HG03457 (cell line): ENCODE results near the gene IFT22.
"Not testable (repeated sequence)": the region's sequence is repeated elsewhere in the genome, so short reads cannot be mapped to it uniquely, and the experiment has no call there.

ENCODE experiments used
- ATAC-seq: cut with Tn5 transposase; IDR thresholded peaks from one replicate; pipeline ENCODE4 v1.9.1; 2021; ENCODE audit warnings: moderate number of reproducible peaks; ENCODE audit not compliant: unreplicated experiment

The IFT22 gene

DNA sequence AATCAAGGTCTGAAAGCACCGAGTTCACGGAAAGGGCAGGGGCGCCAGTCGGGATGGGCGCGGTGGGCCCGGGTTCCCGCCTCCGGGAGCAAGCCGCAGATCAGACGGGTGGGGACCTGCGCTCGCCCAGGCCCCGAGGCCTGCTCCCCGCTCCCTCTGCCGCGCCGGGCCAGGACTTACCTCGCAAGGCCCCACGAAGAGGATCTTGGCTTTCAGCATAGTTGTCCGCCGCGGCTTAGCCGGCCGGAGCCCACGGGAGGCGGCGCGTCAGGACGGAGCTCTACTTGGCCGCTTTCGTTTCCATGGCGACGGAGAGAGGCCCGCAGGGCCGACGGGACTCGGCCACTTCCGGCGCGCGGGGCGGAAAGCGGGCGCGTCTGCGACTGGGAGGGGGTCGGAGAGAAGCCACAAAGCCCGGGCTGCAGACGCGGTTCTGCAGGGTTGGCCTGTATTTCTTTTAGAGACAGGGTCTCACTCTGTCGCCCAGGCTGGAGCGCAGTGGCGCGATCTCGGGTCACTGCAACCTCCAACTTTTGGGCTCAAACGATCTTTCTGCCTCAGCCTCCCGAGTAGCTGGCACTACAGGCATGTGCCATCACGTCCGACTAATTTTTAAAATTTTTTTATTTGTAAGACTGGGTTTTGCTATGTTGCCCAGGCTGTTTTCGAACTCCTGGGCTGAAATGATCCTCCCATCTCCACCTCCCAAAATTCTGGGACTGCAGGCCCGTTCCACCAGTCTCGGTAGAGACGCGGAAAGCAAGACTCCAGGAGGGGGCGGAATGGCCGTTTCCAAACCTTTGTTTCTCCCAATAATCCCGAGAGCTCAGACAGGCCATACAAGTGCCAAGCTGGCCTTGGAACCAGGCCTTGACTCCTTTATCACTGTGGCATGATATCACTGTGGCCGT is at the start of gene IFT22:
Gene IFT22 (minus strand): TSS at position 322 of the 911 bp plus-strand sequence. CDS start 103 bp downstream, at position 219.
- ATAC-seq, result no peak

DNA sequence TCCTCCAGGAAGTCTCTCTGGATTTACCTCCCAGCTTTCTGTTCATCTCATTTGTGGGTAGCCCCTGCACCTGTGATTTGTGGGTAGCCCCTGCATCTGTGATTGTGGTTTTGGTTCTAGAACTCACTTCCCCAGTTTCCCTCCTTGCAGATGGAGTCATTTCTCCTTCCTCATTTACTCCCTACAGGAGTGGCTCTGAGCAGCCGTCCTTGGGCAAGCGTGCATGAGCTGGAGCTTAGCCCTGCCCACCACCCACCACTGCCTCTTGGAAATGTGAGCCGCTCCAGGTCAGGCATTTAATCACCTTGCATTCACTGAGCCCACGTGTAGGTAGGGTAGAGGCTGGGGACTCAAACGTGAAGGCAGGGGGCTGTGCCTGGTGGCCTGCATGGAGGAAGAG is 49.2 kb upstream of the IFT22 start:
- ATAC-seq, result no peak

DNA sequence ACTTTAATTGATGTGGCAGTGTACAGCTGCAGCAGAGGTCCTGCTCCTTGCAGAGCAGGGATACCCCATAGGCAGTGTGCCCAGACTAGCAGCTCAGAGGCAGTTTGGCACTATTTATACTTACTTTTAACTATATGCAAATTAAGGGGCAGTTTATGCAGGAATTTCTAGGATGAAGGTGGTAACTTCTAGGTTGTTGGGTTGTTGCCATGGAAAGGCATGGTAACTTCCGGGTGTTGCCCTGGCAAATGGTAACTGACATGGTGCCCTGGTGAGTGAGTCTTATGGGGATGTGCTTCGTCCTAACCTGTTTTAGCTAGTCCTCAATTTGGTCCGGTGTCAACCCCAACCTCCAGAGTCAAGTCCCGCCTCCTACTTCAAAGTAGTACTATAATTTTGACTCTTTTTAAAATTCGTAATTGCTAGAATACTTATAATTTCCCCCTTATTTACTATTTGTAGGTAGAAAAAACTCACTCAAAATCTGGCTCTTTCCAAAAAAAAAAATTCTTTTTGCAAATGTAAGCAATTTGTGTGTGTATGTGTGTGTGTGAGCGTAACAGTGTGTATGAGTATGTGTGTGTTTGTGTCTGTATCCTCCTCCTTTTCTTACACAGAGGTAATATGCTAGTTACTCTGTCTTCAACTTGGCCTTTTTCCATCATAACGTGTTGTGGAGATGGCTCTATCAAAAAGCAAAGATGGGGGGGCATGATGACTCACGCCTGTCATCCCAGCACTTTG is 47.0 kb upstream of the IFT22 start:
- ATAC-seq, result no peak

DNA sequence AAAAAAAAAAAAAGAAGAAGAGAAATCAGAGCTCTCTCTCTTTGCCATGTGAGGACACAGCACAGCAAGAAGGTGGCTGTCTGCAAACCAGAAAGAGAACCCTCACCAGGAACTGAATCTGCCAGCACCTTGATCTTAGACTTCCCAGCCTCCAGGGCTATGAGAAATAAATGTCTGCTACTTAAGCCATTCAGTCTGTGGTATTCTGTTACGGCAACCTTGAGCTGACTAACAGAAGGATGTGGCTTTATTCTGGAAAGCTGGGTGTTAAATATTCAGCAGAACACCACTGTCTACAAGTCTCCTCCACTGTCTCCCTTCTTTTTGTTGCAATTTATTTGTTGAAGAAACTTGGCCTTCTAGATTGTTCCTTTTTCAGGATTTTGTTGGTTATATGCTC is 46.1 kb upstream of the IFT22 start:
- ATAC-seq, result no peak

DNA sequence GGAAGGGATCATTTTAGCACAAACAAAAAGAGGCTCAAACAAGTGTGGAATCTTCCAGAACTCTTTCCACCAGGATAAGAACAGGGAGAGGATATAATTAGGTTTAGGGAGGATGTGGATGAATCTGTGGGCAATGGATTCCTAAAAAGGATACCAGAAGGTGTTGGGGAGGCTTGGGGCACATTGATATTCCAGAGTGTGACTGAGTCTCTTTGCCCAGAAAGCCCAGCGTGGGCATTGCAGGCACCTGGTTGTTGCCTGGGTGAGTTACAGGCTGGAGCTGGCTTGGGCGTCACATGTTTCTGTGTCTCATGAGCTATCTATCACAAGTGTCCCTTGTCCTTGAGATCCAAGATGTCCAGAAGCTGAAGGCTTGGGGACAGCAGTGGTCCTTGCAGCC is 44.3 kb upstream of the IFT22 start:
- ATAC-seq, result no peak

DNA sequence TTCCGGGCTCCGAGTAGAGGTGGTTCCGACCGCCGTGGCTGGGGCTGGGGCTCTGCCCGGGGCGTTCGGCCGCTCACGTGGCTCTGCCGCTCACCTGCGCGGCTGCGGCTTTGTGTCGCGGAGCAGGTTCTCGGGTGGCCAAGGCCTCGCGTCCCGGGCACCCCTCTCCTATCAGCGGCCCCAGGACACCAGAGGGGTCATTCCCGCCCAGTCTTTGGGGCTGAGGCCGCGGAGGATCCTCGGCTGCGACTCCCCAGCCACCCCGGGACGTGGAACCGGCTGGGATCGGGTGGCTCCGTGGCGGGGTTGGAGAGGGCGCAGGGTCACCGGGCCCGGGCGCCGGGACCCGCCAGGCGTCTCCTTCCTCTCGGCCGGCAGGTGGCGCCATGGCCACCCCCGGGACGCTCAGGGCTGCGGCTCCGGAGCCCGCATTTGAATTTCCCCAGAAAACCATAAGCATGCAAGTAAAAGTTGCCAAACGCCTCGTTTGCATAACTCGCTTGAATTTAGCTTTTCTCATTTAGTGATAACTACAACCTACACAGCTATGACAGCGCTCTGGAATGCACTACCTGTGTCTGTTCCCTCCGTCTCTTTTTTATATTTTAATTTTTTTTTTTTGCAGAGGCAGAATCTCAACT is 42.2 kb upstream of the IFT22 start:
- ATAC-seq, result no peak

DNA sequence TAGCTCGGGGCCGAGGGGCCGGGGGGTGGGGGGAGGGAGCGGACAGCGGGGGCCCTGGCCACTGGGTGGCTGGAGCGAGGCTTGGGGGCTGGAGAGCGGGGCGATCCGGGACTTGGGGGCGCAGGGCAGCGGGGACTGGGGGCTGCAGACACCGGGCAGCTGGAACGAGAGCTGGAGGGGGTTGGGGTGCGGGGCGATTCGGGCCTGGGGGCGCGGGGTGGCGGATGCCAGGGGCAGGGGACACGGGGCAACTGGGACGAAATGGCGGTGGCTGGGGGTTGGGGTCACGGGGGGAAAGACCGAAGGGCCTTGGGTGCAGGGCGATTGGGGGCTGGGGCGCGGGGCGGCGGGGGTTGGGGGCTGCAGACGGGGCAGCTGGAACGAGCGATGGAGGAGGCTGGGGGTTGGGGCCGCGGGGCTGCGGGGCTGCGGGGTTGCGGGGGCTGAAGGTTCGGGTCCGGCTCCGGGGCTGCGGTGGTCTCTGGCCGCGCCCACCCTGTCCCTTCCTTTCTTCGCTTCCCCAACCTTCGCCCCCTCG is 41.7 kb upstream of the IFT22 start:
- ATAC-seq, result no peak

DNA sequence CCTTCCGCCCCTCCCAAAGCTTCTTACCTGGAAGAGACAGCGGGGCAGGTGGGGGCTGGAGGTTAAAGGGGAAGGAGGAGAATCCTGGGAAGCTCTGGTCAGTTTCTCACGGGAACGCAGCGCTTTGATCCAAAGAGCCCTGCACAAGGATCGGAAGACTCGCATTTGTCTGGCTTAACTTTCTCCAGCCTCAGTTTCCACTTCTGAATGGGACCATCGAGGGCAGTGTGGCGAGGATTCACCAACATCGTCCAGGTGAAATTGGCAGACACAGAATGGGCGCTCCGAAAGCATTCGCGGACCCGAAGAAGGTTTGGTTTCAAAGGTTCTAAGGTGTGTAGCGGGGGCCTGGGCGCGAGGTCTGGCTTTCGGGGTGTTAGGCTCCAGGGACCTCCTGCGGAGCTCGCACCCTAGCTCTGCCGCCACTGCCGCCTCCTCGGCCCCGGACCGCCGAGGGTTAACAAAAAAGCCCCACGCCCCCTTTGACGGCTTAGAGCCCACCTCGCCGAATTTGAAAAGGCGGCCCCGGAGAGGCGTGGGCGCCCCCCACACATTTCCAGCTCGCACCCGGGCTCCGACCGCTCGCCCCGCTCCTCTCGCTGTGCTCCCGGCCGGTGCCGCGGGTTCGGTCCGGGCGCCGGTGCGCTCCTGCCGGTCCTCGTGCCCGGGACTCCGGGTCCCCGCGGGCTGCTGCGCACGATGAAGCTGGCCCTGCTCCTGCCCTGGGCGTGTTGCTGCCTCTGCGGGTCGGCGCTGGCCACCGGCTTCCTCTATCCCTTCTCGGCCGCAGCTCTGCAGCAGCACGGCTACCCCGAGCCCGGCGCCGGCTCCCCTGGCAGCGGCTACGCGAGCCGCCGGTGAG is 41.0 kb upstream of the IFT22 start, which contains the start of gene COL26A1:
Gene COL26A1 (plus strand): TSS at position 542 of the 862 bp plus-strand sequence. CDS start 158 bp downstream, at position 700.
- ATAC-seq, result no peak

DNA sequence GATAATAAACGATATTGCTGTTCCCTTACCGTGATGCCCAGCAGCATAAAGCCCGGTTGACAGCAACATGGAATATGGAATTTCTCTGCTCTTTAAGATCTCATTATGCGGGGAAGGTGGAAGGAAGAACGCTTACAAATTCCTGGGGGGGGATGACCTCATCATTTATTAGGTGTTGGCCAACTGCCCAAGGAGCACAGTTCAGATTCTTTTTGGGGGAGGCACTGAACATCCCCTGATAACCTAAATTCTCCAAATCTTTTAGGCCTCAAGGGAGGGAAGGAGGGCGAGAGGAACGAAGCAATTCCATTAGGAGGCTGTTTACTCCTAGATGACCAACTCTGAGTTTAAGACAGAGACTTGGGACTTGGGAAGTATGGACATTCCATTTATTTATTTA is 35.8 kb upstream of the IFT22 start:
- no peak for ATAC-seq

DNA sequence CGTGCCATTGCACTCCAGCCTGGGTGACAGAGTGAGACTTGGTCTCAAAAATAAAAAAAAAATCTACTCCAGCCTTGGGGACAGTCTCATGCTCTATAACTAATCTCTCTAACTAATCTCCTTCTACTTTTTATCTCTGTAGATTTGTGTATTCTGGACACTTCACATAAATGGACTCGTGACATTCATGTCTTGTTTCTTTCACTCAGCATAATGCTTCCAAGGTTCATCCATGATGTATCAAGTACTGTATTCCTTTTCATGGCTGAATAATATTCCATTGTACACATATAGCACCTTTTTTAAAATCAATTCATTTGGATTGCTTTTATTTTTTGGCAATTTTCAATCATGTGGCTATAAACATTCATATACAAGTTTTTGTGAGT is 31.3 kb upstream of the IFT22 start:
- no peak for ATAC-seq

DNA sequence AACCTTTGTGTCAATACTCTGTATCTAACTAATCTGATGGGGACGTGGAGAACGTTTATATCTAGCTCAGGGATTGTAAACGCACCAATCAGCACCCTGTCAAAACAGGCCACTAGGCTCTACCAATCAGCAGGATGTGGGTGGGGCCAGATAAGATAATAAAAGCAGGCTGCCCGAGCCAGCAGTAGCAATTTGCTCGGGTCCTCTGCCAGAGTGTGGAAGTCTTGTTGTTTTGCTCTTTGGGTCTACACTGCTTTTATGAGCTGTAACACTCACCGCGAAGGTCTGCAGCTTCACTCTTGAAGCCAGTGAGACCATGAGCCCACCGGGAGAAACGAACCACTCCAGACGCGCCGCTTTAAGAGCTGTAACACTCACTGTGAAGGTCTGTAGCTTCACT is 27.7 kb upstream of the IFT22 start:
- not testable (repeated sequence) for ATAC-seq

DNA sequence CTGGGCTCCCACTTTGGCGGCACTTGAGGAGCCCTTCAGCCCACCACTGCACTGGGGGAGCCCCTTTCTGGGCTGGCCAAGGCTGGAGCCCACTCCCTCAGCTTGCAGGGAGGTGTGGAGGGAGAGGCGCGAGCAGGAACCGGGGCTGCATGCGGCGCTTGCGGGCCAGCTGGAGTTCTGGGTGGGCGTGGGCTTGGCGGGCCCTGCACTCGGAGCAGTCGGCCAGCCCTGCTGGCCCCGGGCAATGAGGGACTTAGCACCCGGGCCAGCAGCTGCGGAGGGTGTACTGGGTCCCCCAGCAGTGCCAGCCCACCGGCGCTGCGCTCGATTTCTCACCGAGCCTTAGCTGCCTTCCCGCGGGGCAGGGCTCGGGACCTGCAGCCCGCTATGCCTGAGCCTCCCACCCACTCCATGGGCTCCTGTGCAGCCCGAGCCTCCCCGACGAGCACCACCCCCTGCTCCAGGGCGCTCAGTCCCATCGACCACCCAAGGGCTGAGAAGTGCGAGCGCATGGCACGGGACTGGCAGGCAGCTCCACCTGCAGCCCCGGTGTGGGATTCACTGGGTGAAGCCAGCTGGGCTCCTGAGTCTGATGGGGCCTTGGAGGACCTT is 26.9 kb upstream of the IFT22 start:
- ATAC-seq, result not testable (repeated sequence)

DNA sequence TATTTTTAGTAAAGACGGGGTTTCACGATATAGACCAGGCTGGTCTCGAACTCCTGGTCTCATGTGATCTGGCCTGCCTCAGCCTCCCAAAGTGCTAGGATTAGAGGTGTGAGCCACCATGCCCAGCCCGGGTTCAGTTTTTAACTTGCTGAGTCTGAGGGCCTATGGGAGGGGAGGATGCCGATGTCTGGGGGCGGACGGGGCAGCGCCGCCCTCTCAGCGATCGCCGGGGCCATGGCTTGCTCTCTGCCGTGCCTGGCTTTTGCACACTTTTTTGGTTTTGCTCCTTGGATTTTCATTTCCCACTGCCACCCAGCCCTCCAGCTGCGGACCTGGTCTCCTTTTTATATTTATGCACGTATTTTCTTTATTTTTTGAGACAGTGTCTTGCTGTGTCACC is 25.9 kb upstream of the IFT22 start:
- ATAC-seq, result no peak

DNA sequence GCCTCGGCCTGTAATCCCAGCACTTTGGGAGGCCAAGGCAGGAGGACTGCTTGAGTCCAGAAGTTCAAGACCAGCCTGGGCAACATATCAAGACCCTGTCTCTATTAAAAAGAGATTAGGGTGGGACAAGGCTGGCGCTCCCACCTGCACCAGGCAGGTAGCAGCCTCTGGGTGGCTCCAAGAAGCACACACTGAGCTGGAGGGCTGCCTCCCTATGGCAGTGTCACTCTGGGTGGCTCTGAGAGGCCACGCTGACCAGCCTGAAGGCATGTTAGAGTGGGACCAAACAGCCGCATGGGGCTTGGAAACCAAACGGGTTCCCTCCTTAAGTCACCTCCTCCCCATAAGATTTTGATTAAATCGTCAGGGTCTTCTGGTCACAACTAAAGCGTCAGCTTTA is 21.3 kb upstream of the IFT22 start:
- ATAC-seq, result no peak

DNA sequence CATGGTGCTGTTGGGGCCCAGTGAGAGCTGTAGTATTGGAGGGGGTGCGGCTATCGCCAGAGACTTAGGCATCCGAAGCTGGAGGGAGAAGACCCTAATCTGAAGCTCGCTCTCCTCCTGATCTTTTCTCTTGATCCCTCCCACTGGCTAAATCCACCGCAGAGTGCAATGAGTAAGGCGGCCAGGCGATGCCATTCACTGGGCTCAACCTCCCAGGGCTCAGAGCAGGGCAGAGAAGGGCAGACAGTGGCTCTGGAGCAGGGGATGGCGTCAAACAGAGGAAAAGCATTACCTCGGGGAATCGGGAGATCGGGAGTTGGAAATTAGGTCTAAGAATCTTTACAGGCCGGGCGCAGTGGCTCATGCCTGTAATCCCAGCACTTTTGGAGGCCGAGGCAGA is 18.8 kb upstream of the IFT22 start:
- ATAC-seq, result no peak

DNA sequence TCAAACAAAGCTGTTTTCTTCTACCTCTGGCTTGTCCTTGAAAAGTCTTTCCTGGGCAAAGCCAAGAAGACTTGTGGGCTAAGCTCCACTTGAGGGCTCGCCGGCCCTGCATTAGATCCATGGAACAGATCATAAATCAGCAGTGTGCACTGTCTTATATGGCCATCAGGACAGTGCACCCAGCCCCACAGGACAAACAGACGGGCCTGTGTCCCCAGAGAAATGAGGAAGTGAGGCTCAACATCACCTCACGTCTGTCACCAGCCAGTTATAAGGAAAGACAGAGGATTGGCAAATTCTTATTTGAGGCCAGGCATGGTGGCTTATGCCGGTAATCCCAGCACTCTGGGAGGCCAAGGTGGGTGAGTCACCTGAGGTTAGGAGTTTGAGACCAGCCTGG is 12.3 kb upstream of the IFT22 start:
- no peak for ATAC-seq

DNA sequence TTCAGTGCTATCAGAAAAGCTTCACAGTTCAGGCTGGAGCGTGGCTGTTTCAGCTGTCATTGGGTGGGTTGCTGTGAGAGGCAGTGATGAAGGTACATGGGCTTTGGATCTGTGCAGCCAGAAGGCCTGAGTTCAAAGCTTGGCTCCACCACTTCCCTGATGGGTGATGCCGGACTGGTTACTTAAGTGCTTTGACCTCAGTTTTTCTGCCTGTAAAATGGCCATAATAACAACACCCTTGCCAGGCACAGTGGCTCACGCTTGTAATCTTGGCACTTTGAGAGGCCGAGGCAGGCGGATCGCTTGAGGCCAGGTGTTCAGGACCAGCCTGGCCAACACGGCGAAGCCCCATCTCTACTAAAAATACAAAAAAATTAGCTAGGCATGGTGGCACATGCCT is 10.4 kb upstream of the IFT22 start:
- ATAC-seq, result no peak

DNA sequence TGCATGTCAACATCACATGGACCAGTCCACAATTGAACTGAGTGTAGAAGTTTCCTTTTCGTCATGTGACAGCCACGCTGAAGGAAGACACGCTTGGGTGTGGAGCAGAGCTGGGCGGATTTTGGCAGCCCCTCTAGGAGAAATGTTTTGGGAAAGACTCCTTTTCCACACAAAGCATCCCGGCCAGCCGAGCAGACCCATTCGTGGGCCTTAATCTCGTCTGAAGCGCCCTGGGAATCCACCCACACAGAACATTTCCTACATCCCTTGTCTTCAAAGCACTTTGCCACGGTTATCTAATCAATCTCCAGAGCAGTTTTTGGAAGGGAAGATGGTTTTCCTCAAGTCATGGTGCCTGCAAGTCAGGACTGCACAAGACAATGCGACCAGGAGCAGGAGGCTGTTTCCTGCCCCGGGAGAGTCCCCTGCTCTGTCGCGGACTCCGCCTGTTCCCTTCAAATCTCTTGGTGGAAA is 8.4 kb upstream of the IFT22 start:
- ATAC-seq, result no peak

DNA sequence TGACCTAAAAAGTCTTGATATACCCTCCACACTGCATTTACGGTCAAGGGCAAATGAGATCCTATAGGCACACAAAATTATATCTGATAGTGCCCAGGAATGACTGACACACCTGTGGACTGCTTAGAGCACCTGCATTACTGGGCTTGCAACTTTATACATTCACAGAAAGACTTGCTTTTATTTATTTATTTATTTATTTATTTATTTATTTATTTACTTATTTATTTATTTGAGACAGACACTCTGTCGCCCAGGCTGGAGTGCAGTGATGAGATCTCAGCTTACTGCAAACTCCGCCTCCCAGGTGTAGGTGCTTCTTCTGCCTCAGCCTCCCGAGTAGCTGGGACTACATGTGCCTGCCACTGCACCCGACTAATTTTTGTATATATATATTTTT is 6.5 kb upstream of the IFT22 start:
- ATAC-seq, result no peak

DNA sequence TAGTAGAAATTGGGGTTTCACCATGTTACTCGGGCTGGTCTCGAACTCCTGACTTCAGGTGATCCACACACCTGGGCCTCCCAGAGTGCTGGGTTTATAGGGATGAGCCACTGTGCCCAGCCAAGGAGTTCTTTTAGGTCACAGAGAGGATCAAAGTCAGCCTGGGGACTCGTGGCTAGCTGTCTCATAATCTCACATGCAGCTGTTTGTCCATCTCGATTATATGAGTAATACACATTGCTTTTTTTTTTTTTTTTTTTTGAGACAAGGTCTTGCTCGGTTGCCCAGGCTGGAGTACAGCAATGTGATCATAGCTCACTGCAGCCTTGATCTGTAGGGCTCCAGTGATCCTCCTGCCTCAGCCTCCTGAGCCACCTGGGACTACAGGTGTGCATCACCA is 2.2 kb downstream of the IFT22 start:
- ATAC-seq, result no peak
